ENCODE results near the gene MRPL47. TPM values are rescaled to one million over a fixed set of nuclear protein-coding genes. Genes with fewer than 3 reads are reported as not detected.
A peak's percentile ranks its signal among the peaks of the same experiment; 100 is the strongest.

MRPL47 gene
- total and polyA plus RNA-seq, 10 of the 15 experiments (the other 5 are each of a cell fraction or from before 2014, with no cell fraction given), result 40.6 to 237 (median 73.9) TPM

DNA sequence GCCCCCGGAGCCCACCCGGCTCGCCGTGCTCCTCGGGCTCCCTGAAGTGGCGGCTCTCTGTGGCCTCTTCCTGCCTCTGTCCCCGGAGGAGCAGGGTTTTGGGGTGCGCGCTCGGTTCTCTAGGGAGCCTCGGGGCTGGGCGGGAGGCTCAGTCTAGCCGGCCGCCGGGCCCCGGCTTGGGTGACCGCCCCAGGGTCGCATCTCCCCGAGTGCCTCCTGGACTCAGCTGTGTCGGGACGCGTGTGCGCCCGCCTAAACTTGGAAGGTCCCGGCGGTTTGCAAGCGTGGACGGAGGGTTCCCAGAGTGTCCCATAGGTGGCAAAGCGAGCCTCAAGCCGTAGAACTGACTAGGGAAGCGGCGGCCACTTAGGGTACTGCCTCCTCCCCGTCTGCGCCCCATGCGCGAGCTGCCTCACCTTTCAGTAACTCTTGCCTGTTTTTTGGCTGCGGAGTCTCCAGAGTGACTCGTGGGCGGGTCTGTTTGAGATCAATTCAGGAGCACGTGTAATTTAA, 41.1 kb downstream of the MRPL47 start (continued):
- TF ChIP-seq, protein P1, sequence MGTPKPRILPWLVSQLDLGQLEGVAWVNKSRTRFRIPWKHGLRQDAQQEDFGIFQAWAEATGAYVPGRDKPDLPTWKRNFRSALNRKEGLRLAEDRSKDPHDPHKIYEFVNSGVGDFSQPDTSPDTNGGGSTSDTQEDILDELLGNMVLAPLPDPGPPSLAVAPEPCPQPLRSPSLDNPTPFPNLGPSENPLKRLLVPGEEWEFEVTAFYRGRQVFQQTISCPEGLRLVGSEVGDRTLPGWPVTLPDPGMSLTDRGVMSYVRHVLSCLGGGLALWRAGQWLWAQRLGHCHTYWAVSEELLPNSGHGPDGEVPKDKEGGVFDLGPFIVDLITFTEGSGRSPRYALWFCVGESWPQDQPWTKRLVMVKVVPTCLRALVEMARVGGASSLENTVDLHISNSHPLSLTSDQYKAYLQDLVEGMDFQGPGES (IDR thresholded peaks at IDR 0.05), result no peak
- no peak for TF ChIP-seq JUND (IDR thresholded peaks at IDR 0.05; ENCODE audit: low read depth, low read length)
- TF ChIP-seq CREM (IDR thresholded peaks at IDR 0.05; ENCODE audit: low read depth), result no peak
- TF ChIP-seq, protein P2, sequence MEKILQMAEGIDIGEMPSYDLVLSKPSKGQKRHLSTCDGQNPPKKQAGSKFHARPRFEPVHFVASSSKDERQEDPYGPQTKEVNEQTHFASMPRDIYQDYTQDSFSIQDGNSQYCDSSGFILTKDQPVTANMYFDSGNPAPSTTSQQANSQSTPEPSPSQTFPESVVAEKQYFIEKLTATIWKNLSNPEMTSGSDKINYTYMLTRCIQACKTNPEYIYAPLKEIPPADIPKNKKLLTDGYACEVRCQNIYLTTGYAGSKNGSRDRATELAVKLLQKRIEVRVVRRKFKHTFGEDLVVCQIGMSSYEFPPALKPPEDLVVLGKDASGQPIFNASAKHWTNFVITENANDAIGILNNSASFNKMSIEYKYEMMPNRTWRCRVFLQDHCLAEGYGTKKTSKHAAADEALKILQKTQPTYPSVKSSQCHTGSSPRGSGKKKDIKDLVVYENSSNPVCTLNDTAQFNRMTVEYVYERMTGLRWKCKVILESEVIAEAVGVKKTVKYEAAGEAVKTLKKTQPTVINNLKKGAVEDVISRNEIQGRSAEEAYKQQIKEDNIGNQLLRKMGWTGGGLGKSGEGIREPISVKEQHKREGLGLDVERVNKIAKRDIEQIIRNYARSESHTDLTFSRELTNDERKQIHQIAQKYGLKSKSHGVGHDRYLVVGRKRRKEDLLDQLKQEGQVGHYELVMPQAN (conservative IDR thresholded peaks at IDR 0.05), result peak; percentile 24; the same call in 1 of the 2 replicates
- no peak for TF ChIP-seq BACH1 (IDR thresholded peaks at IDR 0.05; ENCODE audit: borderline replicate concordance)
- TF ChIP-seq SPI1 (IDR thresholded peaks at IDR 0.05; ENCODE audit: borderline replicate concordance, insufficient read depth, low read depth, low read length), result no peak
- no peak for TF ChIP-seq SMAD1 (IDR thresholded peaks at IDR 0.05; ENCODE audit: low read depth, partially characterized antibody)
- TF ChIP-seq ZBED1 (IDR thresholded peaks at IDR 0.05; ENCODE audit: borderline replicate concordance), result no peak
- TF ChIP-seq, protein P3, sequence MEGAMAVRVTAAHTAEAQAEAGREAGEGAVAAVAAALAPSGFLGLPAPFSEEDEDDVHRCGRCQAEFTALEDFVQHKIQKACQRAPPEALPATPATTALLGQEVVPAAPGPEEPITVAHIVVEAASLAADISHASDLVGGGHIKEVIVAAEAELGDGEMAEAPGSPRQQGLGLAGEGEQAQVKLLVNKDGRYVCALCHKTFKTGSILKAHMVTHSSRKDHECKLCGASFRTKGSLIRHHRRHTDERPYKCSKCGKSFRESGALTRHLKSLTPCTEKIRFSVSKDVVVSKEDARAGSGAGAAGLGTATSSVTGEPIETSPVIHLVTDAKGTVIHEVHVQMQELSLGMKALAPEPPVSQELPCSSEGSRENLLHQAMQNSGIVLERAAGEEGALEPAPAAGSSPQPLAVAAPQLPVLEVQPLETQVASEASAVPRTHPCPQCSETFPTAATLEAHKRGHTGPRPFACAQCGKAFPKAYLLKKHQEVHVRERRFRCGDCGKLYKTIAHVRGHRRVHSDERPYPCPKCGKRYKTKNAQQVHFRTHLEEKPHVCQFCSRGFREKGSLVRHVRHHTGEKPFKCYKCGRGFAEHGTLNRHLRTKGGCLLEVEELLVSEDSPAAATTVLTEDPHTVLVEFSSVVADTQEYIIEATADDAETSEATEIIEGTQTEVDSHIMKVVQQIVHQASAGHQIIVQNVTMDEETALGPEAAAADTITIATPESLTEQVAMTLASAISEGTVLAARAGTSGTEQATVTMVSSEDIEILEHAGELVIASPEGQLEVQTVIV (IDR thresholded peaks at IDR 0.05; ENCODE audit: borderline replicate concordance, partially characterized antibody), result no peak
- no peak for TF ChIP-seq HDGF (IDR thresholded peaks at IDR 0.05)
- no peak for TF ChIP-seq ZNF24 (IDR thresholded peaks at IDR 0.05)
- no peak for TF ChIP-seq ESRRA (IDR thresholded peaks at IDR 0.05; ENCODE audit: low read length)
- TF ChIP-seq DPF2 (IDR thresholded peaks at IDR 0.05), result peak; percentile 55; the same call in 1 of the 2 replicates
- TF ChIP-seq, protein P4, sequence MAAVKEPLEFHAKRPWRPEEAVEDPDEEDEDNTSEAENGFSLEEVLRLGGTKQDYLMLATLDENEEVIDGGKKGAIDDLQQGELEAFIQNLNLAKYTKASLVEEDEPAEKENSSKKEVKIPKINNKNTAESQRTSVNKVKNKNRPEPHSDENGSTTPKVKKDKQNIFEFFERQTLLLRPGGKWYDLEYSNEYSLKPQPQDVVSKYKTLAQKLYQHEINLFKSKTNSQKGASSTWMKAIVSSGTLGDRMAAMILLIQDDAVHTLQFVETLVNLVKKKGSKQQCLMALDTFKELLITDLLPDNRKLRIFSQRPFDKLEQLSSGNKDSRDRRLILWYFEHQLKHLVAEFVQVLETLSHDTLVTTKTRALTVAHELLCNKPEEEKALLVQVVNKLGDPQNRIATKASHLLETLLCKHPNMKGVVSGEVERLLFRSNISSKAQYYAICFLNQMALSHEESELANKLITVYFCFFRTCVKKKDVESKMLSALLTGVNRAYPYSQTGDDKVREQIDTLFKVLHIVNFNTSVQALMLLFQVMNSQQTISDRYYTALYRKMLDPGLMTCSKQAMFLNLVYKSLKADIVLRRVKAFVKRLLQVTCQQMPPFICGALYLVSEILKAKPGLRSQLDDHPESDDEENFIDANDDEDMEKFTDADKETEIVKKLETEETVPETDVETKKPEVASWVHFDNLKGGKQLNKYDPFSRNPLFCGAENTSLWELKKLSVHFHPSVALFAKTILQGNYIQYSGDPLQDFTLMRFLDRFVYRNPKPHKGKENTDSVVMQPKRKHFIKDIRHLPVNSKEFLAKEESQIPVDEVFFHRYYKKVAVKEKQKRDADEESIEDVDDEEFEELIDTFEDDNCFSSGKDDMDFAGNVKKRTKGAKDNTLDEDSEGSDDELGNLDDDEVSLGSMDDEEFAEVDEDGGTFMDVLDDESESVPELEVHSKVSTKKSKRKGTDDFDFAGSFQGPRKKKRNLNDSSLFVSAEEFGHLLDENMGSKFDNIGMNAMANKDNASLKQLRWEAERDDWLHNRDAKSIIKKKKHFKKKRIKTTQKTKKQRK (IDR thresholded peaks at IDR 0.05; ENCODE audit: low read depth, low read length), result no peak
- no peak for TF ChIP-seq ZNF217 (IDR thresholded peaks at IDR 0.05)
- no peak for TF ChIP-seq PAX5 (IDR thresholded peaks at IDR 0.05; ENCODE audit: borderline replicate concordance, low read depth, low read length)
- TF ChIP-seq GABPA (IDR thresholded peaks at IDR 0.05; ENCODE audit: low read depth), result no peak
- TF ChIP-seq, protein P5, sequence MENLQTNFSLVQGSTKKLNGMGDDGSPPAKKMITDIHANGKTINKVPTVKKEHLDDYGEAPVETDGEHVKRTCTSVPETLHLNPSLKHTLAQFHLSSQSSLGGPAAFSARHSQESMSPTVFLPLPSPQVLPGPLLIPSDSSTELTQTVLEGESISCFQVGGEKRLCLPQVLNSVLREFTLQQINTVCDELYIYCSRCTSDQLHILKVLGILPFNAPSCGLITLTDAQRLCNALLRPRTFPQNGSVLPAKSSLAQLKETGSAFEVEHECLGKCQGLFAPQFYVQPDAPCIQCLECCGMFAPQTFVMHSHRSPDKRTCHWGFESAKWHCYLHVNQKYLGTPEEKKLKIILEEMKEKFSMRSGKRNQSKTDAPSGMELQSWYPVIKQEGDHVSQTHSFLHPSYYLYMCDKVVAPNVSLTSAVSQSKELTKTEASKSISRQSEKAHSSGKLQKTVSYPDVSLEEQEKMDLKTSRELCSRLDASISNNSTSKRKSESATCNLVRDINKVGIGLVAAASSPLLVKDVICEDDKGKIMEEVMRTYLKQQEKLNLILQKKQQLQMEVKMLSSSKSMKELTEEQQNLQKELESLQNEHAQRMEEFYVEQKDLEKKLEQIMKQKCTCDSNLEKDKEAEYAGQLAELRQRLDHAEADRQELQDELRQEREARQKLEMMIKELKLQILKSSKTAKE (IDR thresholded peaks at IDR 0.05; ENCODE audit: low read depth, poor library complexity, severe bottlenecking), result no peak
- TF ChIP-seq ZZZ3 (IDR thresholded peaks at IDR 0.05; ENCODE audit: control insufficient read depth, insufficient read length, low read depth), result no peak

All from GM12878 (cell line).